ENCODE results near the gene RARA.
"Not testable (repeated sequence)": the region's sequence is repeated elsewhere in the genome, so short reads cannot be mapped to it uniquely, and the experiment has no call there.

The RARA gene

GRCh38 chr17:40299159-40299757 lies 9.7 kb upstream of the RARA start:
- not testable (repeated sequence) for DNase-seq

DNA sequence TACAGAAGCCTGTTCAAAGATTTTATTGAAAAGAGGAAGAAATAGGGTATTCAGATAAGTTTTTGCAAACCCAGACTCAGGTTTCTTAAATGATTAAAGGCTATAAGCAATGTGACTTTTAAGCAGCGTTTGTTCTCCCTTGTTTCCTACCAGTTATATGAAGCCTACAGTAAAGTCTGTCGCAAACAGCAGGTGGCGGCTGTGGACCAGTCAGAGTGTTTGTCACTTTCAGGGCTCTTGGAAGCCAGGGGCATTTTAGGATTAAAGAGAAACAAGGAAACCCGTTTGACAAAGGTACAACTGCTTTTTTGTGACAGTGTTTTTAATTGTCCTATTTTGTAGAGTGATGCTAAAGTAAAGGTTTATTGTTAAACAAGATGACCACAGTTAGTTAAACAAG lies 7.7 kb upstream of the RARA start:
- DNase-seq: no peak

DNA sequence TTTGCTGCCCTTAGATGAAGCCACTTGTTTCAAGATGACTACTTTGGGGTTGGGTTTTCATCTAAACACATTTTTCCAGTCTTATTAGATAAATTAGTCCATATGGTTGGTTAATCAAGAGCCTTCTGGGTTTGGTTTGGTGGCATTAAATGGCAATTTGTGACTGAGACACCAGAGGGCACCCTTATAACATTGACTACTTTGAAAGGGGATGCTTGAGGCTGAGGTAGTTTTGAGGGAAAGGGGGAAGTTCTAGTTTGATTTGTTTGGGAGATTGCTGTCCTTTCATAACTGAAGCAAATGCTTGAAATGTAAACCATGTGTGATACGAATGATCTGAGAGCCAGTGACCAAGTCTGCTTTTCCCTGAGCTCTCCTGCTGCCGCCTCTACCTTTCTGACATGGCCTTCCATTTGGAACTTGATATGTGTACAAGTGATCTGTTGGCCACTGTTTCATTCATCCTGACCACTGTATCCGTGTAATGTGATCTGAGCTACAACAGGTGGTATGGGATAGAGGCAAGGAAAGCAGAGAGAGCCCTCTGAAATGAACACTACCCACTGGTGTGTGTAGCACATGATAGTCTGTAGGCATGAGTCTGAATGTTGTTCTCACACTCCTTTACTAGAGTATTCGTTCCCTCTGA lies 5.8 kb upstream of the RARA start:
- peak; percentile 49 for DNase-seq

- DNase-seq: no peak
Observed at GRCh38 chr17:40303708-40304551, 5.0 kb upstream of the RARA start.

- not testable (repeated sequence) for DNase-seq
Observed at GRCh38 chr17:40304552-40304863, 4.5 kb upstream of the RARA start.

- DNase-seq: not testable (repeated sequence)
Observed at GRCh38 chr17:40304866-40305265, 4.1 kb upstream of the RARA start.

DNA sequence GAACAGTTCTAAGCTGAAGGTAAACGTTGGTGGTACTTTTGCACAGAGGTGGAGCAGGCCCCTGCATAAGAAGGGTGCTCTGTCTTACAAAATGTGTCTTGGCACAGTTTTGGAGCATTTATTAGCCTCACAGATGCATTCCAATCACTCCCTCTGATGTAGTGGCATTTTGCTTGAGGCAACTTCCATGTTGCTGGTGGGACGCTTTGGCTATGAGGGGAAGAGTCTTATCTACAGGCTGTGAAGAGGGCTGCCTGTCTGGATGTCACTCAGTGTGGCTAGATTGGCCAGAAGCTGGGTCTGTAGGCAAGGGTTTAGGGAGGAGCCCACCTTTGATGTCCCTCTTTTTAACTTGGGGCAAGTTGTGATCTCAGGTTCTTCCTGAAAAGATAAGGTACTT lies 2.6 kb upstream of the RARA start:
- no peak for DNase-seq

DNA sequence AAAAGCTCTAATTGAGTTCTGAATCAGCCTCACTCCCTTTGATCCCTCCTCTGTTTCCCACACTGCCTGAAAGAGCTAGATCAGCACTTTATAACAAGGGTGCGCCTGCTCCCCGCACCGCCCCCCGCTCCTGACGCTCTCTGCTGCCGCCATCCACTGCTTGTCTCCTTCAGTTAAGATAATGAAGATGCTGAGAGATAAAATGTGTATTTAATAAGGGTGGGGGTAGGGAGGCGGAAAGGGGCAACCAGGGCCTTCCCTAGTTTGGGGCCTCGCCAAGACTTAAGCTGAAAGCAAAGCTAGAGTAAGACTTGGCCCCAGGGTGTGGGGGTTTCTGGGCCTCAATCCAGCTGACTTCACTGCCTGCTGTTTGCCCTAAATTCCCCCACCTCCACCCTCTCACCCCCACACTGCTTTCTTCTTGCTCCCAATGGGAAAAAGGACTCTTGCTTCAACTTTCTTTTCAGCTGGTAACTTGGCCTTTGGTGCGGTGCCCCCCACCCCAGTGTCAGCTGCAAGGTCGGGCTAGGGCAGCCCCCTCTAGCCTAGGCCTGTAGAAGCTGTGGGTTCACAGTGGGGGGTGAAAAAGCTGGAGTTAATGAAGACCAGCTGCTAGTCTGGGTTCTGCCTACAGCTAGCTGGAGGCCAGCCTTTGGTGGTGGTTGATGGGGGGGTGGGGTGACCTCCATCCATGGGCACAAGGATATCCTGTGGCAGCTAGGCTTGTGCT lies 1.8 kb upstream of the RARA start:
- DNase-seq: no peak

DNA sequence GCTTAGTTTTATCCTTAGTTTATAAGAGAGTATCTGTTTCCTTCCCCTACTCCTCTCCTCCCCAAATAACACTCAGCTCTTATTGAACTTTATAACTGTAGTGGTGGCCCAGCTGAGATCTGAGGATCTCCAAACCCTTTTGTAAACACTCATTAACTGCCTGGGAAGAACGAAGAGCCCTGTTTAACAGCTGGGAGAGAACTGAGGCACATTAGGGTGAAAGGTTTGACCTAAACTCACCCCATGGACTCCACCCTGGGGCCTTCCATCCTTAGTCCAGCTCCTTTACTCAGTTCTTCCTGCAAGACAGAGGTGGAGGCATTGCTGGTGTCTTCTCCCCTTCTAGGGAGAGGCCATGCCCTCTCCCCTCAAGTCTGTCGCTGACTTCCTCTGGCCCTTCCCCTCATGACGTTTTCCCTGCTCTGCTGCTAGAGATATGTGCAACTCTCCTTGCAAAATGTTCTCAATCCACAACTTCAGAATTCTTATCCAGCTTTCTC lies 1.2 kb upstream of the RARA start:
- no peak for DNase-seq

DNA sequence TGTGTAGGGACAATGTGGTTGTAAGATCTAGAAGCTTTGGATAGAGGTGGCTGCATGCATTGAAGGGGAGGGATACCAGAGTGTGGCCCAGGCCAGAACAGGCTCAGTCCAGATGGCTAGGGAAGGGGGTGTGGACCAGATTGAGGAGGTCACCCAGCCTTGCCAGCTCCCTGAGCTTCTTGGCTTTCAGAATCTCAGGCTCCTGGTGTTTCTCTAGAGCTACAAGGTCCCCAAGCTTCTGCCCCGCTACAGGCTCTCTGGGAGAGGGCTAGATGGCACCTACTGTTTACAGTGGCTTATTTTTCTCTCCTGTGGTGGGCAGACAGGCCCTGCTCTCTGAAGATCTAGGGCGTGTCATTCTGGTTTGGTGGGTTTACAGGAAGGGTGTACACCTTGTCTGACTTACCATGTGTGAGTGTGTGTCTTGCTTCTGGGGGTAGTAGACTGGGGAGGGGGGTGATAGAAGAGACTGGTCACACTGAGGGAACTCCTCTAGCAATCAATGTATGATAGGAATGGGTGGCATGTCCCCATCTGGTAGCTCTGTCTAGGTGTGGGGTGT lies 1.1 kb downstream of the RARA start:
- no peak for DNase-seq

DNA sequence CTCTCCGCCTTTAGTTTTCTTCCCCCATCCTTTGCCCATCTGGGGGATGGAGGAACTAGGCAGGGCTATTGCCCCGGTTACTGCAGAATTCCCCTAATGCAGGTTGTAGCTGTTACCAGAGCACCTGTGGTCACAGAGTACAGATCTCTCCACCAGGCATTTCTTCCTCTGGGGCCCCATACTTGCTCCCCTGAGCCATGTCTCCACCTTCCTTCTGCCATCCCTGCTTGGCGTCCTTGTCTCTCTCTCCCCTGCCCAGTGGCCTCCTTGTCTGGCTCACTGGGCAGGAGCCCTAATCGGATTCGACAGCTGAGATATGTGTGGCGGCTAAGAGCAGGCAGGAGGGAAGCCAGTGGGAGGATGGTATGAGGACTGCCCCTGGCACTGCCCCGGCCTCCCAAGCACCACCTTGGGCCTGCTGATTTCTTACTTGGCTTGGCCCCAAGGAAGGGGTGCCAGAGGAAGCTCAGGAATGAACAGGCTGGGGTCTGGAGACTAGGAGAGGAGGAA lies 2.0 kb downstream of the RARA start:
- DNase-seq: no peak

DNA sequence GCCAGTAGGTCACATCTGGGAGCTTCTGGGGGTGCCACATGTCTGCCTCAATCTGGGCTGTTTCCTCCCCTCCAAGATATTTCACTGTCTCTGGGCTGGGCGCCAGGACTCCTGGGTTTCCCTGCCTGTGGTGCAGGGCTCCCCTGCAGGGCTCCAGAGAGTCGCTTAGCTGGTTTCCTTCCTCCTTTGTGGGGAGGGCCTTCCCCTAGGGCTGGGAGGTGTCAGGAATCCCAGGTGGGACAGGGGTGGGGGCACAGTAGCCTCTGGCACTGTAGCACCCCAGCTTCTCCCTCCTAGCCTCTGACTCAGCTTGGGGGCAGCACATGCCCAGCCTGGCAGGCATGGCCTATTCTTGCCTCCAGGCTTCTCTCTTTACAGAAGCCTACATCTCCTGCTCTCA lies 2.6 kb downstream of the RARA start:
- DNase-seq: peak; percentile 35

- no peak for DNase-seq
Observed at GRCh38 chr17:40312131-40312731, 3.3 kb downstream of the RARA start.

DNA sequence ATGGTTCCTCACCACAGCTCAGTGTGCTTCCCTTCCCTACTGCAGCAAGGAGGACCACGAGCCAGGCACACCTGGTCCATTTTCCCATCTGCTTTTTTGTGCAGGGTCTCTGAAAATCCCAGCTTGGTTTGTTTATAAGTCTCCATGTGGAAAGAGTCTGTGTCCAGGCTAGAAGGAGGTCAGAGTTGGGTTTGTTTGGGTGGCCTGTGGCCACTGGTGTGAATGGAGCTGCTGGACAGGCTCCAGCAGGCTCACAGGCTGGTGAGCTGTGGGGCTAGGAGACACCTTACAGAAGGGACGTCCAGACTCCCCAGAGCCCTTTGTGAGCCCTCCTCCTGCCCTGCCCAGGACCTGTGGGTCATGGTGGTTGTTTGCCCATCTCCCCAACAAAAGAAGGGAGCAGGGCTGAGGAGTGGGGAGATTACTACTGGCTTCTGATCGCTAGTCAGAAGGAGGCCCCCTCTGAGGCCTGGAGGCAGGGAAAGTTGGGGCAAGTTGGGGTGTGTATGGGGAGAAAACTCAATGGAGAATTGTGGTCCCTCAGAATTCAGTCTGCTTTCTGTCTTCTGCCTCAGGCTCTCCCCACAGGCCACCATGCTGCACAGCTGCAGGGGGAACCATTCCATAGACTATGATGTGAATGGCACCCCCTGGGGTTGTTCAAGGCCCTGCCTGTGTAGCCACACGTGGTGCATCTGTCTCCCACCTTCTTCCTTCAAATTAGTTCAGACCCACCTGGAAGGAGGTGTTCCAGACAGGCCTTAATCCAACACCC lies 4.1 kb downstream of the RARA start:
- DNase-seq: no peak

- no peak for DNase-seq
Observed at GRCh38 chr17:40313668-40314583, 4.9 kb downstream of the RARA start.

DNA sequence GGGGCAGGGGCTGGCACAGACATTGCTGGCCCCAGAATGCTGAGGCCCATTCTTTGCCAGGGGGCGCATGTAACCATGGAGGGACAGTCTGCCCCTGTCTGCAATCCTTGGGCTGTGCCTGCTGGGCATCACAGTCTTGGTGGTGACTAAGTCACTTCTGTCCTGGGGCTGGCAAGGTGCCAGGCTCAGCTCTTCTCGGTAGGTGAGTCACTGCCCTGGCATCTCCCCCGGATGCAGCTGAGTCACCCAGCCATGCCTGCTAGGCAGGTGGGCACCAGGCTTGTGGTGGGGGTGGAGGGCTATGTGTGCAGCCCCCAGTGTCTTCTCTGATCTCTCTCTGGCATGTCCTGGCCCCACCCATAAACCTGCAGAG lies 5.6 kb downstream of the RARA start:
- DNase-seq: no peak

- DNase-seq: no peak
Observed at GRCh38 chr17:40315206-40315605, 6.2 kb downstream of the RARA start.

- DNase-seq: no peak
Observed at GRCh38 chr17:40315678-40316570, 6.9 kb downstream of the RARA start.

DNA sequence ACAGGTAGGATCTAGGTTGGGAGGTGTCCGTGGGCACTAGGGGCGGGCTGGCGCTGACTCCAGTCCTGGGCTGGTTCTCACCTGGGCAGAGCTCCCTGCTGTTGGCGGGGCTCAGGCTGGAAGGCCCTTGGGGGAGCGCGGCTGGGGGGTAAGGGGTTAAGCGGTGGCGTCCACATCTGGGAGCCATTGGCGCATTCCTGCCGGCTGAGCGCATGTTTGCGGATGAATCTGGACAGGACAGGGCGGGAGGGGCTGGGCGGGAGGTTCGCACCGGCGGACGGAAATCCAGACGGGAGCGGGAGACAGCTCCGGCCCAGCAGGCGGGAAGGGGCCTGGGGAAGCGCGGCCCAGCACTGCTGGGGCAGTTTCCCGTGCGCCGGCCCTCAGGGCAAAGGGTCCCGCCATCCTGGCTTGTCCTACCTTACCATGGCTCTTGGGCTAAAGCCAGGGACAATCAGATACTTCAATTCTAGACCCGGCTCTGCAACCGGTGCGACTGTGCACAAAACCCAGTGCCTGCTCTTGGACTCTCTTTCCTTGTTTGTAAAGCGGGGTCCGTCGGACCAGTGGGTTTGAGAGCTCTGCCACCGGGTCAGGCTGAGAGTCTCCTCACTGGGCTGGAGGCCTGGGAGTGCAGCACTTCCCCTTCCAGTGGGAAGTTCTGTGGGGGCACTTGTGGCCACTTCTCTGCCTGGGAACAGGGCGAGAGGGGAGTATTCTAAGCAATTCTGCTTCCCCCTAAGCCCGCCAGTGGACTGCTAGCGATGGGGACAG lies 7.8 kb downstream of the RARA start:
- no peak for DNase-seq
